HepG2 (cell line): ENCODE data around the gene RABGAP1. TPM values are rescaled to one million over a fixed set of nuclear protein-coding genes. Genes with fewer than 3 reads are reported as not detected.

Experiments used
- ATAC-seq: fragments of 200-7000 bp; cut with Tn5 transposase; 3 replicates; pipeline ENCODE4 v1.9.1; 2020; ENCODE audit warnings: mild to moderate bottlenecking, moderate library complexity
- BruUV-seq: library from RNA; stranded (reverse); fragments of 400-500 nt; replicated peaks from 2 replicates; lab custom pipeline; 2021; lab: Mats Ljungman, UMichigan
- CTCF ChIA-PET: fragments of 300-600 bp; formaldehyde crosslinking; extraction: SDS; loops from one replicate; lab custom pipeline; 2021; ENCODE audit warnings: low total read pairs, inconsistent platforms, low intra/inter-chr PET ratio; lab: Yijun Ruan, JAX
- POLR2A ChIA-PET: fragments of 350-600 bp; sonication (Branson Sonifier 250); formaldehyde crosslinking; loops from one replicate; lab custom pipeline; 2020; ENCODE audit warnings: antibody characterized with exemption, inconsistent platforms; lab: Yijun Ruan, JAX
- DNase-seq: peaks from one replicate; pipeline ENCODE4 v3.0.0-alpha.2; 2015; ENCODE audit warnings: low spot score
- FAIRE-seq: peaks from 3 replicates; lab custom pipeline; 2011; peaks lifted over from hg19 to GRCh38; lab: Jason Lieb, UNC
- H2AFZ ChIP-seq: one replicate; pipeline ENCODE4 v1.6.1; 2011; ENCODE audit warnings: low read length, inconsistent platforms
- H3K27ac ChIP-seq: fragments of 300-600 bp; 3 replicates; pipeline ENCODE4 v1.8.0; 2011; ENCODE audit warnings: mixed run types, mild to moderate bottlenecking, mixed read lengths, low read length, inconsistent platforms; ENCODE audit not compliant: insufficient read depth; ENCODE audit errors: extremely low read length
- H3K27me3 ChIP-seq, 2 experiments: fragments of 200-600 bp in 1 of 2; 2 replicates in 1 of 2; 3 replicates in 1 of 2; pipeline versions ENCODE4 v1.6.0 to v1.8.0; 2011; ENCODE audit warnings: low read length in 2 of 2, mild to moderate bottlenecking in 2 of 2, moderate library complexity in 2 of 2, inconsistent platforms in 1 of 2; ENCODE audit not compliant: insufficient read depth in 2 of 2, control insufficient read depth in 1 of 2
- H3K36me3 ChIP-seq, 2 experiments: fragments of 200-600 bp in 1 of 2; replicated peaks in 1 of 2; 2 replicates in 1 of 2; 3 replicates in 1 of 2; pipeline versions ENCODE4 v1.5.1 to v1.8.0; 2011; ENCODE audit warnings: low read length in 2 of 2, inconsistent platforms in 1 of 2; ENCODE audit not compliant: insufficient read depth in 2 of 2, control insufficient read depth in 1 of 2
- H3K4me1 ChIP-seq: 2 replicates; pipeline ENCODE4 v1.5.1; 2012; ENCODE audit warnings: low read length, inconsistent platforms; ENCODE audit not compliant: insufficient read depth
- H3K4me2 ChIP-seq: 2 replicates; pipeline ENCODE4 v1.6.0; 2011; ENCODE audit warnings: low read depth, low read length, inconsistent platforms
- H3K4me3 ChIP-seq, 3 experiments: fragments of 200-600 bp in 1 of 3; sonication (generic), shearing (Covaris generic) in 1 of 3; replicated peaks in 1 of 3; 2 replicates each; pipeline ENCODE4 v1.5.1; 2011 to 2016; ENCODE audit warnings: low read length in 3 of 3, inconsistent platforms in 2 of 3, low read depth in 2 of 3, mild to moderate bottlenecking in 2 of 3, control low read depth in 1 of 3, mixed read lengths in 1 of 3; ENCODE audit not compliant: insufficient read depth in 1 of 3
- H3K79me2 ChIP-seq: one replicate; pipeline ENCODE4 v1.6.1; 2011; ENCODE audit warnings: low read length, inconsistent platforms; ENCODE audit not compliant: insufficient read depth
- H3K9ac ChIP-seq: 2 replicates; pipeline ENCODE4 v1.6.0; 2011; ENCODE audit warnings: mild to moderate bottlenecking, low read depth, low read length, inconsistent platforms; ENCODE audit not compliant: insufficient read depth
- H3K9me3 ChIP-seq: 2 replicates; pipeline ENCODE4 v1.5.1; 2012; ENCODE audit warnings: mild to moderate bottlenecking, low read length
- H4K20me1 ChIP-seq: 2 replicates; pipeline ENCODE4 v1.6.0; 2011; ENCODE audit warnings: inconsistent platforms, mild to moderate bottlenecking, low read length, moderate library complexity; ENCODE audit not compliant: insufficient read depth
- ATF7 ChIP-seq, 2 experiments: fragments of 450-650 bp in 1 of 2; sonication (generic) in 1 of 2; formaldehyde crosslinking in 1 of 2; IDR thresholded peaks; 2 replicates each; pipeline versions ENCODE4 v1.4.0 to v1.6.1; 2016 to 2020; ENCODE audit warnings: antibody characterized with exemption in 1 of 2, mild to moderate bottlenecking in 1 of 2, missing genetic modification reagents in 1 of 2
- FOSL2 ChIP-seq: sonication (generic); formaldehyde crosslinking; IDR thresholded peaks from 2 replicates; pipeline ENCODE4 v1.4.0; 2020; ENCODE audit warnings: missing genetic modification reagents
- HDAC2 ChIP-seq: sonication (generic); formaldehyde crosslinking; IDR thresholded peaks from 2 replicates; pipeline ENCODE4 v1.4.0; 2020; ENCODE audit warnings: missing genetic modification reagents
- KDM1A ChIP-seq: IDR thresholded peaks from 2 replicates; pipeline ENCODE4 v1.6.1; 2016; ENCODE audit warnings: missing compliant biosample characterization
- MEIS1 ChIP-seq: sonication (generic); formaldehyde crosslinking; IDR thresholded peaks from 2 replicates; pipeline ENCODE4 v1.9.0; 2021; ENCODE audit warnings: mild to moderate bottlenecking, missing genetic modification reagents, moderate library complexity, borderline replicate concordance
- NFRKB ChIP-seq: fragments of 450-650 bp; IDR thresholded peaks from 2 replicates; pipeline ENCODE4 v1.6.1; 2017
- STAG1 ChIP-seq: sonication (generic); formaldehyde crosslinking; IDR thresholded peaks from 2 replicates; pipeline ENCODE4 v1.4.0; 2020; ENCODE audit warnings: missing genetic modification reagents
- ZBTB33 ChIP-seq: sonication (generic); formaldehyde crosslinking; IDR thresholded peaks from 2 replicates; pipeline ENCODE4 v1.4.0; 2020; ENCODE audit warnings: missing genetic modification reagents
- ZIK1 ChIP-seq: sonication (generic); formaldehyde crosslinking; IDR thresholded peaks from 2 replicates; pipeline ENCODE4 v1.5.0; 2020; ENCODE audit warnings: mild to moderate bottlenecking, low read depth, missing genetic modification reagents, borderline replicate concordance
- ZNF138 ChIP-seq: sonication (generic); formaldehyde crosslinking; IDR thresholded peaks from 2 replicates; pipeline ENCODE4 v1.5.0; 2020; ENCODE audit warnings: mild to moderate bottlenecking, low read depth, missing genetic modification reagents
- ZNF296 ChIP-seq: sonication (generic); formaldehyde crosslinking; conservative IDR thresholded peaks from 2 replicates; pipeline ENCODE4 v1.5.0; 2020; ENCODE audit warnings: mild to moderate bottlenecking, missing genetic modification reagents
- ZNF367 ChIP-seq: sonication (generic); formaldehyde crosslinking; IDR thresholded peaks from 2 replicates; pipeline ENCODE4 v1.4.0; 2020; ENCODE audit warnings: missing genetic modification reagents, borderline replicate concordance
- ZNF451 ChIP-seq: sonication (generic); formaldehyde crosslinking; IDR thresholded peaks from 2 replicates; pipeline ENCODE4 v1.5.0; 2020; ENCODE audit warnings: mild to moderate bottlenecking, missing genetic modification reagents
- ZNF468 ChIP-seq: sonication (generic); formaldehyde crosslinking; IDR thresholded peaks from 2 replicates; pipeline ENCODE4 v1.8.0; 2022; ENCODE audit warnings: mild to moderate bottlenecking, moderate library complexity, missing genetic modification reagents
- ZNF768 ChIP-seq: sonication (generic); formaldehyde crosslinking; IDR thresholded peaks from 2 replicates; pipeline ENCODE4 v1.4.0; 2020; ENCODE audit warnings: missing genetic modification reagents
- ZNF773 ChIP-seq: sonication (generic); formaldehyde crosslinking; IDR thresholded peaks from 2 replicates; pipeline ENCODE4 v1.4.0; 2020; ENCODE audit warnings: missing genetic modification reagents, borderline replicate concordance
- ZNF83 ChIP-seq: sonication (generic); formaldehyde crosslinking; IDR thresholded peaks from 2 replicates; pipeline ENCODE4 v1.4.0; 2020; ENCODE audit warnings: missing genetic modification reagents, mild to moderate bottlenecking, borderline replicate concordance
- ZSCAN12 ChIP-seq: sonication (generic); formaldehyde crosslinking; IDR thresholded peaks from 2 replicates; pipeline ENCODE4 v1.9.0; 2021; ENCODE audit warnings: mild to moderate bottlenecking, missing genetic modification reagents
- WGBS: methylation state at CpG from one replicate; pipeline ENCODE4 v1.1.6; 2017; ENCODE audit warnings: low lambda C conversion rate; 5-methylcytosine and 5-hydroxymethylcytosine counted together
- in situ Hi-C: cut with HindIII; loops from 2 replicates; pipeline ENCODE4 v1.10.0; 2017; ENCODE audit warnings: low pct_unique_long_range_greater_than_20kb; ENCODE audit not compliant: extremely low pct_ligation_motif_present
- intact Hi-C: fragments of 100-400 bp; cut with micrococcal nuclease; formaldehyde crosslinking; loops from one replicate; pipeline ENCODE4 v1.10.0; 2022; ENCODE audit not compliant: unreplicated experiment
- polyA plus RNA-seq, 8 experiments: library from polyadenylated mRNA; depleted of rRNA in 3 of 8; stranded (reverse) in 7 of 8; unstranded in 1 of 8; fragments of >200 nt; fragmentation: Illumina TruSeq in 4 of 8; extraction: Trizol in 4 of 8; gene quantifications; 2 replicates each; pipeline versions ENCODE4 v1.2.1 to v1.2.3, GENCODE V29; 2011 to 2016; ENCODE audit warnings: low read depth in 4 of 8, missing spikeins in 1 of 8, mixed read lengths in 1 of 8; ENCODE audit not compliant: insufficient read depth in 1 of 8
- total RNA-seq, 5 experiments: library from RNA; depleted of rRNA; stranded (reverse); fragments of >200 nt; fragmentation: Illumina TruSeq; extraction: Trizol; gene quantifications; 2 replicates each; pipeline ENCODE4 v1.2.3, GENCODE V29; 2016; ENCODE audit warnings: low read depth in 1 of 5
- TF ChIP-seq, protein P1 (sequence below): sonication (generic); formaldehyde crosslinking; IDR thresholded peaks from 2 replicates; pipeline ENCODE4 v1.5.1; 2020; ENCODE audit warnings: missing genetic modification reagents, mild to moderate bottlenecking, borderline replicate concordance

RABGAP1 gene
- total and polyA plus RNA-seq, 2 of the 13 experiments (the other 11 are each of a cell fraction or from before 2014, with no cell fraction given), result 19.1 to 19.3 TPM

GRCh38 chr9:122923947-122924346 is 16.9 kb upstream of the RABGAP1 start:
- FAIRE-seq, result no peak
- BruUV-seq, result no TSS peak
- H3K79me2 ChIP-seq, result peaks cover 19% of the 10 kb centered on the region
- no peak overlapping the region for H3K9ac ChIP-seq
- no peak overlapping the region for H3K4me3 ChIP-seq
- H3K27ac ChIP-seq, result no peak overlapping the region
- no peak for DNase-seq
- peaks cover 2 to 12% of the 10 kb centered on the region in 2 experiments; a peak in 3 of 5 replicates for H3K36me3 ChIP-seq
- intact Hi-C loops, result no loop called here
- ChIA-PET CTCF (no interaction called here), POLR2A (interaction anchor here (1.9 kb wide), 1 partner anchor 11 kb away, joined by 9 read pairs; the partner anchor contains the start of gene ZBTB6)
- WGBS, result 98% methylated on average over 3 of the region's 3 CpGs
- ATAC-seq, result no peak
- H3K9me3 ChIP-seq, result no peaks in the 10 kb centered on the region
- no peaks in the 10 kb centered on the region for H4K20me1 ChIP-seq
- H3K4me2 ChIP-seq, result no peak overlapping the region
- H2AFZ ChIP-seq, result no peak overlapping the region
- in situ Hi-C loops, result no loop called here
- TF ChIP-seq FOSL2 (no peak), ZBTB33 (no peak), ATF7 (IDR thresholded peaks at IDR 0.05) (no peak), ATF7 (CRISPR knock-in tag; IDR thresholded peaks at IDR 0.05) (no peak), ZNF768 (CRISPR knock-in tag) (no peak), ZSCAN12 (CRISPR knock-in tag) (no peak), STAG1 (CRISPR knock-in tag) (no peak), ZNF83 (no peak), ZNF296 (CRISPR knock-in tag) (no peak), NFRKB (no peak), HDAC2 (CRISPR knock-in tag) (no peak), ZNF367 (CRISPR knock-in tag) (no peak), ZNF468 (CRISPR knock-in tag) (no peak), ZIK1 (CRISPR knock-in tag) (no peak), ZNF138 (CRISPR knock-in tag) (no peak), ZNF451 (no peak), ZNF773 (CRISPR knock-in tag) (no peak), KDM1A (CRISPR knock-in tag) (no peak), MEIS1 (CRISPR knock-in tag) (no peak)
- TF ChIP-seq, protein P1, sequence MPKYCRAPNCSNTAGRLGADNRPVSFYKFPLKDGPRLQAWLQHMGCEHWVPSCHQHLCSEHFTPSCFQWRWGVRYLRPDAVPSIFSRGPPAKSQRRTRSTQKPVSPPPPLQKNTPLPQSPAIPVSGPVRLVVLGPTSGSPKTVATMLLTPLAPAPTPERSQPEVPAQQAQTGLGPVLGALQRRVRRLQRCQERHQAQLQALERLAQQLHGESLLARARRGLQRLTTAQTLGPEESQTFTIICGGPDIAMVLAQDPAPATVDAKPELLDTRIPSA (CRISPR knock-in tag), result no peak
- peaks cover 2% of the 10 kb centered on the region; the same call in 1 of the 2 replicates for H3K4me1 ChIP-seq
- H3K27me3 ChIP-seq, result no peaks in the 10 kb centered on the region
